HEK293 (cell line): ENCODE results near the gene TRPM2.

Experiments used
- CTCF ChIA-PET: fragments of 350-600 bp; formaldehyde crosslinking; extraction: SDS; loops from one replicate; lab custom pipeline; 2021; ENCODE audit warnings: antibody characterized with exemption; lab: Yijun Ruan, JAX
- POLR2A ChIA-PET: fragments of 300-600 bp; formaldehyde crosslinking; extraction: SDS; loops from one replicate; lab custom pipeline; 2020; ENCODE audit warnings: antibody characterized with exemption, inconsistent platforms; lab: Yijun Ruan, JAX
- H3K27ac ChIP-seq: fragments of 200-500 bp; sonication (Bioruptor generic); 2 replicates; pipeline ENCODE4 v1.5.1; 2014; ENCODE audit warnings: low read depth, low read length, control low read depth, inconsistent platforms; ENCODE audit errors: extremely low read depth
- H3K36me3 ChIP-seq, 2 experiments: fragments of 200-500 bp in 1 of 2; sonication (Bioruptor generic) in 1 of 2; 1 replicate in 1 of 2; 2 replicates in 1 of 2; pipeline ENCODE4 v1.5.1; 2014 to 2017; ENCODE audit warnings: inconsistent platforms in 2 of 2, low read length in 2 of 2; ENCODE audit not compliant: control insufficient read depth in 2 of 2, insufficient read depth in 1 of 2
- H3K4me1 ChIP-seq: fragments of 200-500 bp; sonication (Bioruptor generic); 2 replicates; pipeline ENCODE4 v1.5.1; 2014; ENCODE audit warnings: mild to moderate bottlenecking, low read length, inconsistent platforms; ENCODE audit not compliant: control insufficient read depth, insufficient read depth
- H3K4me3 ChIP-seq: 2 replicates; pipeline ENCODE4 v1.5.1; 2011; ENCODE audit warnings: low read depth, mild to moderate bottlenecking, control low read depth, low read length, moderate library complexity
- H3K9me3 ChIP-seq: fragments of 200-500 bp; sonication (Bioruptor generic); 2 replicates; pipeline ENCODE4 v1.5.1; 2014; ENCODE audit warnings: low read depth, low read length, inconsistent platforms; ENCODE audit not compliant: control insufficient read depth, insufficient read depth
- BCL11A ChIP-seq: fragments of 450-650 bp; formaldehyde crosslinking; IDR thresholded peaks from 2 replicates; pipeline ENCODE4 v1.5.1; 2016; ENCODE audit warnings: low read depth, missing biosample characterization, missing genetic modification characterization
- EGR2 ChIP-seq: fragments of 450-650 bp; formaldehyde crosslinking; IDR thresholded peaks from 2 replicates; pipeline ENCODE4 v1.5.1; 2016; ENCODE audit warnings: low read depth, missing biosample characterization, missing genetic modification characterization
- GFI1B ChIP-seq: fragments of 450-650 bp; formaldehyde crosslinking; IDR thresholded peaks from 2 replicates; pipeline ENCODE4 v1.5.1; 2016; ENCODE audit warnings: missing biosample characterization, missing genetic modification characterization
- HOXD13 ChIP-seq: sonication (generic); formaldehyde crosslinking; IDR thresholded peaks from 2 replicates; pipeline ENCODE4 v1.8.0; 2022; ENCODE audit warnings: missing genetic modification reagents, borderline replicate concordance
- IKZF3 ChIP-seq: fragments of 450-650 bp; IDR thresholded peaks from 2 replicates; pipeline ENCODE4 v1.5.0; 2018; ENCODE audit warnings: missing biosample characterization, mild to moderate bottlenecking, missing genetic modification characterization, moderate library complexity
- KLF1 ChIP-seq: fragments of 450-650 bp; formaldehyde crosslinking; IDR thresholded peaks from 2 replicates; pipeline ENCODE4 v1.5.1; 2016; ENCODE audit warnings: missing biosample characterization, missing genetic modification characterization
- PRDM2 ChIP-seq: fragments of 450-650 bp; formaldehyde crosslinking; IDR thresholded peaks from 2 replicates; pipeline ENCODE4 v1.5.1; 2016; ENCODE audit warnings: missing biosample characterization, missing genetic modification characterization, borderline replicate concordance
- SALL2 ChIP-seq: fragments of 450-650 bp; formaldehyde crosslinking; IDR thresholded peaks from 2 replicates; pipeline ENCODE4 v1.5.0; 2017; ENCODE audit warnings: missing biosample characterization, mild to moderate bottlenecking, missing genetic modification characterization, borderline replicate concordance
- YY2 ChIP-seq: fragments of 450-650 bp; formaldehyde crosslinking; IDR thresholded peaks from 2 replicates; pipeline ENCODE4 v1.5.1; 2016; ENCODE audit warnings: missing biosample characterization, missing genetic modification characterization
- ZNF10 ChIP-seq: fragments of 450-650 bp; formaldehyde crosslinking; IDR thresholded peaks from 2 replicates; pipeline ENCODE4 v1.5.1; 2017; ENCODE audit warnings: missing biosample characterization, missing genetic modification characterization
- ZNF280C ChIP-seq: fragments of 450-650 bp; formaldehyde crosslinking; IDR thresholded peaks from 2 replicates; pipeline ENCODE4 v1.5.1; 2016; ENCODE audit warnings: missing biosample characterization, missing genetic modification characterization
- ZNF433 ChIP-seq: fragments of 450-650 bp; formaldehyde crosslinking; IDR thresholded peaks from 2 replicates; pipeline ENCODE4 v1.5.1; 2016; ENCODE audit warnings: missing biosample characterization, missing genetic modification characterization, low read depth
- ZNF548 ChIP-seq: fragments of 450-650 bp; formaldehyde crosslinking; IDR thresholded peaks from 2 replicates; pipeline ENCODE4 v1.5.1; 2016; ENCODE audit warnings: missing biosample characterization, missing genetic modification characterization
- ZNF580 ChIP-seq: fragments of 450-650 bp; formaldehyde crosslinking; IDR thresholded peaks from 2 replicates; pipeline ENCODE4 v1.5.1; 2016; ENCODE audit warnings: missing biosample characterization, missing genetic modification characterization
- ZNF610 ChIP-seq: fragments of 450-650 bp; formaldehyde crosslinking; IDR thresholded peaks from 2 replicates; pipeline ENCODE4 v1.5.1; 2016; ENCODE audit warnings: missing biosample characterization, missing genetic modification characterization, borderline replicate concordance
- ZNF623 ChIP-seq: fragments of 450-650 bp; formaldehyde crosslinking; IDR thresholded peaks from 2 replicates; pipeline ENCODE4 v1.5.1; 2016; ENCODE audit warnings: missing biosample characterization, missing genetic modification characterization
- ZNF837 ChIP-seq: fragments of 450-650 bp; formaldehyde crosslinking; IDR thresholded peaks from 2 replicates; pipeline ENCODE4 v1.5.1; 2016; ENCODE audit warnings: missing biosample characterization, missing genetic modification characterization
- ZSCAN16 ChIP-seq: fragments of 450-650 bp; formaldehyde crosslinking; IDR thresholded peaks from 2 replicates; pipeline ENCODE4 v1.5.1; 2016; ENCODE audit warnings: missing biosample characterization, missing genetic modification characterization
- ZSCAN23 ChIP-seq: fragments of 450-650 bp; formaldehyde crosslinking; IDR thresholded peaks from 2 replicates; pipeline ENCODE4 v1.5.1; 2016; ENCODE audit warnings: missing biosample characterization, missing genetic modification characterization
- ZSCAN4 ChIP-seq: fragments of 450-650 bp; formaldehyde crosslinking; IDR thresholded peaks from 2 replicates; pipeline ENCODE4 v1.5.1; 2017; ENCODE audit warnings: missing biosample characterization, missing genetic modification characterization

TRPM2 gene

GRCh38 chr21:44312089-44312488, 41.3 kb upstream of the TRPM2 start:
- POLR2A ChIA-PET = no interaction called here
- Histone ChIP-seq H3K9me3 (no peaks in the 10 kb centered on the region), H3K27ac (no peak overlapping the region), H3K4me1 (no peaks in the 10 kb centered on the region), H3K36me3 (peaks cover 8 to 92% of the 10 kb centered on the region in 2 experiments; a peak in 2 of 3 replicates), H3K4me3 (no peak overlapping the region)
- CTCF ChIA-PET = no interaction called here
- TF ChIP-seq HOXD13 (CRISPR knock-in tag) (no peak), KLF1 (tag by site-specific recombination) (no peak), ZSCAN23 (tag by site-specific recombination) (no peak), ZNF623 (tag by site-specific recombination) (no peak)

GRCh38 chr21:44312716-44313115, 40.7 kb upstream of the TRPM2 start:
- Histone ChIP-seq H3K4me3 (no peak overlapping the region), H3K27ac (no peak overlapping the region), H3K9me3 (no peaks in the 10 kb centered on the region), H3K36me3 (peaks cover 8 to 92% of the 10 kb centered on the region in 2 experiments; a peak in 2 of 3 replicates), H3K4me1 (no peaks in the 10 kb centered on the region)
- TF ChIP-seq ZNF837 = no peak
- TF ChIP-seq PRDM2 = no peak
- TF ChIP-seq ZNF10 (tag by site-specific recombination) = no peak
- TF ChIP-seq IKZF3 (tag by site-specific recombination) = no peak
- no peak for TF ChIP-seq SALL2 (tag by site-specific recombination)
- no peak for TF ChIP-seq GFI1B (tag by site-specific recombination)
- TF ChIP-seq BCL11A (tag by site-specific recombination) = no peak
- TF ChIP-seq ZNF280C (tag by site-specific recombination) = no peak
- no peak for TF ChIP-seq YY2 (tag by site-specific recombination)
- no peak for TF ChIP-seq ZSCAN16 (tag by site-specific recombination)
- TF ChIP-seq ZNF580 = no peak
- no peak for TF ChIP-seq ZNF610
- TF ChIP-seq ZNF548 (tag by site-specific recombination) = no peak
- no peak for TF ChIP-seq ZSCAN4 (tag by site-specific recombination)
- TF ChIP-seq ZNF433 (tag by site-specific recombination) = no peak
- TF ChIP-seq EGR2 (tag by site-specific recombination) = no peak
- CTCF ChIA-PET = no interaction called here
- POLR2A ChIA-PET = no interaction called here
